Measurements from ENCODE around the gene BCAS1. TPM values are rescaled to one million over a fixed set of nuclear protein-coding genes. Genes with fewer than 3 reads are reported as not detected.

Gene BCAS1
- total RNA-seq, 1 experiment from 2014 or later, result 3.1 TPM

DNA sequence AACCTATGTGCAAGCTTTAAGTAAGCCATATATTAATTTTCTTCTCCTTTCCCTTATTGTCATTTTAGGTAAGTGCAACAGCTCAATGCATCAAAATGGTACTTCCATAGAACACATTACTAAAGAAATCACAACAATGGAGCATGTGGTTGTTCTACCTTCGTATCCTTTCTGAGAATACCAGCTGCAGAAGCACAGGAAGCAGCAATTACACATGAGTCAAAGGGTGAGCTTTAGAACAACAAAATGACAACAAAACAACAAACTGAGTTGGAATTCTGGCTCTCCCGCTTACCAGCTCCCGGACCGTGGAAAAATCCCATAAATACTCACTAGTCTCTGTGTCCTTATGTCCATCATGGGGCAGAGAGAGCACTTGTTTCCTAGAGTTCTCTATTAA lies 108.9 kb downstream of the BCAS1 start:
- no peak for DNase-seq (ENCODE audit: low read depth, low spot score)
- BruUV-seq (replicated peaks), result no TSS peak
- TF ChIP-seq SIN3A (IDR thresholded peaks at IDR 0.05; ENCODE audit: borderline replicate concordance, insufficient read depth, low read depth, low read length), result no peak
- no peak for TF ChIP-seq POLR2AphosphoS5 (IDR thresholded peaks at IDR 0.05; ENCODE audit: low read depth, low read length)
- TF ChIP-seq, protein P1, sequence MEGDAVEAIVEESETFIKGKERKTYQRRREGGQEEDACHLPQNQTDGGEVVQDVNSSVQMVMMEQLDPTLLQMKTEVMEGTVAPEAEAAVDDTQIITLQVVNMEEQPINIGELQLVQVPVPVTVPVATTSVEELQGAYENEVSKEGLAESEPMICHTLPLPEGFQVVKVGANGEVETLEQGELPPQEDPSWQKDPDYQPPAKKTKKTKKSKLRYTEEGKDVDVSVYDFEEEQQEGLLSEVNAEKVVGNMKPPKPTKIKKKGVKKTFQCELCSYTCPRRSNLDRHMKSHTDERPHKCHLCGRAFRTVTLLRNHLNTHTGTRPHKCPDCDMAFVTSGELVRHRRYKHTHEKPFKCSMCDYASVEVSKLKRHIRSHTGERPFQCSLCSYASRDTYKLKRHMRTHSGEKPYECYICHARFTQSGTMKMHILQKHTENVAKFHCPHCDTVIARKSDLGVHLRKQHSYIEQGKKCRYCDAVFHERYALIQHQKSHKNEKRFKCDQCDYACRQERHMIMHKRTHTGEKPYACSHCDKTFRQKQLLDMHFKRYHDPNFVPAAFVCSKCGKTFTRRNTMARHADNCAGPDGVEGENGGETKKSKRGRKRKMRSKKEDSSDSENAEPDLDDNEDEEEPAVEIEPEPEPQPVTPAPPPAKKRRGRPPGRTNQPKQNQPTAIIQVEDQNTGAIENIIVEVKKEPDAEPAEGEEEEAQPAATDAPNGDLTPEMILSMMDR (IDR thresholded peaks at IDR 0.05), result no peak
- TF ChIP-seq TCF7L2 (IDR thresholded peaks at IDR 0.05; ENCODE audit: low read depth, low read length), result no peak
- TF ChIP-seq REST (IDR thresholded peaks at IDR 0.05; ENCODE audit: insufficient read depth in 1 of 2, low read depth in 2 of 2, low read length in 1 of 2), result no peak
- ChIA-PET POLR2A (interaction anchor here (0.5 kb wide), 1 partner anchor 178 kb away, joined by 3 read pairs; no protein-coding TSS in a partner anchor), CTCF (no interaction called here)
- Histone ChIP-seq H3K4me3 (ENCODE audit: low read depth in 2 of 2, low read length in 2 of 2) (no peak overlapping the region), H3K4me1 (ENCODE audit: control insufficient read depth, insufficient read depth, low read length) (peaks cover 11% of the 10 kb centered on the region; the same call in 1 of the 2 replicates), H3K27me3 (ENCODE audit: control insufficient read depth, insufficient read depth, low read length) (no peaks in the 10 kb centered on the region), H3K36me3 (ENCODE audit: control insufficient read depth, insufficient read depth, low read length) (no peaks in the 10 kb centered on the region), H3K9me3 (ENCODE audit: control insufficient read depth, insufficient read depth, low read depth, low read length) (no peaks in the 10 kb centered on the region), H3K27ac (ENCODE audit: low read length) (peak overlapping the region; percentile 64; the same call in 1 of the 2 replicates)
- in situ Hi-C loops (cut with HindIII; ENCODE audit: low pct_unique_long_range_greater_than_20kb, low sequenced_read_pairs) (no loop called here), intact Hi-C loops (cut with micrococcal nuclease; ENCODE audit: unreplicated experiment) (no loop called here)
- peak; percentile 78 for ATAC-seq

- peaks cover 11% of the 10 kb centered on the region; the same call in 1 of the 2 replicates for H3K4me1 ChIP-seq (ENCODE audit: control insufficient read depth, insufficient read depth, low read length)
- ChIA-PET POLR2A (no interaction called here), CTCF (no interaction called here)
- H3K4me3 ChIP-seq (ENCODE audit: low read depth in 2 of 2, low read length in 2 of 2), result no peak overlapping the region
- intact Hi-C loops (cut with micrococcal nuclease; ENCODE audit: unreplicated experiment), result no loop called here
- TF ChIP-seq, protein P1 (IDR thresholded peaks at IDR 0.05), result no peak
- no peak for TF ChIP-seq SIN3A (IDR thresholded peaks at IDR 0.05; ENCODE audit: borderline replicate concordance, insufficient read depth, low read depth, low read length)
- TF ChIP-seq TCF7L2 (IDR thresholded peaks at IDR 0.05; ENCODE audit: low read depth, low read length), result no peak
- no peak for TF ChIP-seq POLR2AphosphoS5 (IDR thresholded peaks at IDR 0.05; ENCODE audit: low read depth, low read length)
- no peak for TF ChIP-seq REST (IDR thresholded peaks at IDR 0.05; ENCODE audit: insufficient read depth in 1 of 2, low read depth in 2 of 2, low read length in 1 of 2)
- in situ Hi-C loops (cut with HindIII; ENCODE audit: low pct_unique_long_range_greater_than_20kb, low sequenced_read_pairs), result no loop called here
- H3K9me3 ChIP-seq (ENCODE audit: control insufficient read depth, insufficient read depth, low read depth, low read length), result no peaks in the 10 kb centered on the region
- no peaks in the 10 kb centered on the region for H3K36me3 ChIP-seq (ENCODE audit: control insufficient read depth, insufficient read depth, low read length)
- DNase-seq (ENCODE audit: low read depth, low spot score) (no peak), ATAC-seq (no peak)
- no peaks in the 10 kb centered on the region for H3K27me3 ChIP-seq (ENCODE audit: control insufficient read depth, insufficient read depth, low read length)
- peak overlapping the region; percentile 18; the same call in 1 of the 2 replicates for H3K27ac ChIP-seq (ENCODE audit: low read length)
- no TSS peak for BruUV-seq (replicated peaks)
These were observed 109.7 kb downstream of the BCAS1 start for GRCh38 chr20:53960579-53961272.

All from Panc1 (cell line).